GM12878 (cell line): ENCODE results near the gene PLVAP. TPM values are rescaled to one million over a fixed set of nuclear protein-coding genes. Genes with fewer than 3 reads are reported as not detected.
A peak's percentile ranks its signal among the peaks of the same experiment; 100 is the strongest.

Experiments
- ATF7 ChIP-seq: fragments of 450-650 bp; IDR thresholded peaks from 2 replicates; pipeline ENCODE4 v1.6.1; 2016; ENCODE audit warnings: low read depth, mild to moderate bottlenecking
- BCL11A ChIP-seq: IDR thresholded peaks from 2 replicates; pipeline ENCODE4 v1.6.1; 2011; ENCODE audit warnings: low read depth, low read length
- HSF1 ChIP-seq: fragments of 150-350 bp; IDR thresholded peaks from 2 replicates; pipeline ENCODE4 v1.6.1; 2014; ENCODE audit warnings: mild to moderate bottlenecking, low read depth, low read length
- IKZF1 ChIP-seq: fragments of 450-650 bp; conservative IDR thresholded peaks from 2 replicates; pipeline ENCODE4 v1.6.1; 2017; ENCODE audit warnings: antibody characterized with exemption, mild to moderate bottlenecking
- JUND ChIP-seq: IDR thresholded peaks from 2 replicates; pipeline ENCODE4 v1.6.1; 2012; ENCODE audit warnings: low read depth, mild to moderate bottlenecking, low read length, improper control_type of control experiment, moderate library complexity
- KDM1A ChIP-seq: fragments of 200-600 bp; sonication (generic); IDR thresholded peaks from 2 replicates; pipeline ENCODE4 v1.6.1; 2016; ENCODE audit warnings: borderline replicate concordance
- MTA3 ChIP-seq: IDR thresholded peaks from 2 replicates; pipeline ENCODE4 v1.6.1; 2012; ENCODE audit warnings: low read length, inconsistent platforms, borderline replicate concordance
- POLR2A ChIP-seq: IDR thresholded peaks from 2 replicates; pipeline ENCODE4 v1.6.1; 2011; ENCODE audit warnings: low read depth, mild to moderate bottlenecking, low read length
- RFX5 ChIP-seq: IDR thresholded peaks from 2 replicates; pipeline ENCODE4 v1.6.1; 2011; ENCODE audit warnings: low read depth, low read length, improper control_type of control experiment
- ZSCAN29 ChIP-seq: fragments of 450-650 bp; IDR thresholded peaks from 2 replicates; pipeline ENCODE4 v1.6.1; 2017; ENCODE audit warnings: mild to moderate bottlenecking, moderate library complexity
- polyA plus RNA-seq, 11 experiments: library from polyadenylated mRNA; depleted of rRNA in 4 of 11; unstranded in 6 of 11; stranded (reverse) in 5 of 11; fragments of >200 nt; fragmentation: Nextera tagmentation in 4 of 11; fragmentation: Illumina TruSeq in 1 of 11; extraction: Ambion mirVana in 4 of 11; extraction: Trizol in 1 of 11; gene quantifications; 1 replicate in 1 of 11; 2 replicates in 10 of 11; pipeline versions ENCODE4 v1.2.1 to v1.2.3, GENCODE V29; 2011 to 2016; ENCODE audit warnings: inconsistent platforms in 2 of 11, missing spikeins in 2 of 11, low read depth in 1 of 11
- total RNA-seq, 4 experiments: library from RNA; depleted of rRNA in 3 of 4; stranded (reverse); fragments of >200 nt in 3 of 4; fragmentation: Illumina TruSeq in 1 of 4; extraction: Trizol in 1 of 4; gene quantifications; 2 replicates each; pipeline versions ENCODE4 v1.2.1 to v1.2.3, GENCODE V29; 2013 to 2021

Gene PLVAP
- total and polyA plus RNA-seq, 10 of the 15 experiments (the other 5 are each of a cell fraction or from before 2014, with no cell fraction given) = 0.03 to 0.54 (median 0.06) TPM; not detected in 4

GRCh38 chr19:17303167-17303939 is 73.8 kb downstream of the PLVAP start, which contains the start of gene ABHD8 (continued):
- TF ChIP-seq BCL11A (no peak), ATF7 (no peak), ZSCAN29 (peak; percentile 99), HSF1 (0 out of 2 replicates have a peak, but pooled peaks have one; percentile 3), MTA3 (no peak), IKZF1 (0 out of 2 replicates have a peak, but pooled peaks have one; percentile 25), POLR2A (peak; percentile 66; the same call in 1 of the 2 replicates), KDM1A (no peak), RFX5 (no peak), JUND (no peak)
